Fibroblast of skin of left quadriceps (primary cell): ENCODE results near the gene S1PR3.

Experiments
- DNase-seq, 2 experiments: peaks; one replicate each; pipeline ENCODE4 v3.0.0-alpha.2; 2013; ENCODE audit warnings: low read depth in 2 of 2

Gene S1PR3

DNA sequence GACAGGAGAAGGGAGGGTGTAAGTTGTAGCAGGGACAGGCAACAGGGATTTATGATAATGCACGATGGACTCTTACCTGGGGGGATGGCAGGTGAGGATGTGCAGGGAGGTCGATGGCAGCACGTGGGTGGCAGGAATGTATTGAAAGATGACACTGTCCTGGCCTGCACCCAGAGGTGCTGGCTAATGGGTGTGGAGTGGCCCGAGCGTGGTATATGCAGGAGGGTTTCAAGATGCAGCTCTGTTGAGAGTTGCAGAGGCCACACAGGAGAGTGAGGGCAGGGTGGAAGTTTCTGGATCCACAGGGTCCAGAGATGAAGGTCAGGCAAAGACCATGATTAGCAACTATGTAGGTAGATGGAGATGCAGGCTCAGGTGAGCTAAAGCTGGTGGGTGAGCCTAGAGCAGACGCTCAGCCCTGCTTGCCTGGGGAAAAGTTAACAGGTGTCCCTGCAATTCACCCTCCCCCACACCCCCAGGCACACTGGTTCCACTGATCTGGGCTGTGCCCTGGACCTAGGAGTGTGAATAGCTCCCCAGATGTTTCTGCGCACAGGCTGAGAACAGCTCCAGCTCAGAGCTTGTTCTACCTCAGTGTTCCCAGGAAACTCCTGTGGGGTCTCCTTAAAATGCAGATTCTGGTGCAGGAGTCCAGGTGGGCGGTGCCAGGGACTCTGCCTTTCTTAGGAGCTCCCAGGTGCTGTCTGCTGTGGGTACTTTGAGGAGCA, 21.5 kb upstream of the S1PR3 start:
- DNase-seq = no peak

DNA sequence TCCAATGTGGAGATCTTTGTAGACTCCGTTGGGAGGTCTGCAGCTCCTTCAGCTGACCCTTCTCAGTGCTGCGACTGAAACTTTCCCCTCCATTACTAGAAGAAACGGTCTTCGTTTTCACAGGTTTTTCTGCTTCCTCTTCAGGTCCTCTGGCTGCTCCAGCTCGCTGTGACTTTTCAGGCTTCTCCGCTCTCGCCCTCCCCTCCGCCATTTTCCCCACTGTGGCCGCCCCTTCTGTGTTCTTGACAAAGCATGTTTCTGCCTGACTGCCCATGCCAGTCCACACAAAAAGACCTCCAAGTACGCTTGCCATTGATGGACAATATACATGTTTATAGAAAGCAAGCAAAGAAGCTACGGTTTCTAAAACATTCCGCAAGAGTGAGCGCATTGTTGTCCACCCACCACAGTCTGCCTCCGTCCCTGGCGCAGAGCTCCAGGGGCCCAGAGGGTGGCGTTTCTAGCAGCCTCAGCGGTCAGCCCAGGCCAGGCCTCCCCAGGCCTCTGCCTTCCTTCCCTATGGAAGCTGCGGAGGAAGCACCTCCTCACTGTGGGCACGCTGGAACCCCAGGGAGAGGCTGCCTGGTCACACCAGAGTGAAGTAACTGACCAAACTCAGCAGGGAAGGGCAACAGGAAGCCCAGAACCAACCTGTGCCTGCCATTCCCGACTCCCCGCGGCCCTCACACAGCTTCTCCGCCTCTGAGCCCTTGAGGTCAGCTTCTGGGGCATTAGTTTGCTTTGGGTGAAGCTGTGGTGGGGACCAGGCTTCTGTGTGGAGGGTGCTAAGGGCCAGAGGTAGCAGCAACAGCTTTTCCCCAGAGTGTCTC, 19.9 kb upstream of the S1PR3 start:
- no peak for DNase-seq

DNA sequence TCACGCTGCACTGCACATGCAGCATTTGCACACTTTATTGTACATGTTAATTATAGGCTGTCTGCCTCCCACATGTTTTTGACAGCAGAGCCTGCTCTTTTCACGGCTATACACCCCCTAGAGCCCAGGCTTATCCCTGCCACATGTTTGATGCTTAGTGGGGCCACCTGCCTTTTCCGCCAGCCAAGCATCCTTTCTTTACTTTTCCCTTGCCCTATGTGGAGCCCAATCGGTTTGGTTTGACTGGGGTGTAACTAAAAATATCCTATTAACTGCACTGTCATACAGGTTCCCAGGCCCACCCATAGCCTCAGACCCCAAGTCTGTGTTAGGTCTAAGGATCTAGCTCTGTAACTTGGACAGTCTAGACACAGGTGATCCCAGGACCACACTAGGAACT, 18.9 kb upstream of the S1PR3 start:
- no peak for DNase-seq

DNA sequence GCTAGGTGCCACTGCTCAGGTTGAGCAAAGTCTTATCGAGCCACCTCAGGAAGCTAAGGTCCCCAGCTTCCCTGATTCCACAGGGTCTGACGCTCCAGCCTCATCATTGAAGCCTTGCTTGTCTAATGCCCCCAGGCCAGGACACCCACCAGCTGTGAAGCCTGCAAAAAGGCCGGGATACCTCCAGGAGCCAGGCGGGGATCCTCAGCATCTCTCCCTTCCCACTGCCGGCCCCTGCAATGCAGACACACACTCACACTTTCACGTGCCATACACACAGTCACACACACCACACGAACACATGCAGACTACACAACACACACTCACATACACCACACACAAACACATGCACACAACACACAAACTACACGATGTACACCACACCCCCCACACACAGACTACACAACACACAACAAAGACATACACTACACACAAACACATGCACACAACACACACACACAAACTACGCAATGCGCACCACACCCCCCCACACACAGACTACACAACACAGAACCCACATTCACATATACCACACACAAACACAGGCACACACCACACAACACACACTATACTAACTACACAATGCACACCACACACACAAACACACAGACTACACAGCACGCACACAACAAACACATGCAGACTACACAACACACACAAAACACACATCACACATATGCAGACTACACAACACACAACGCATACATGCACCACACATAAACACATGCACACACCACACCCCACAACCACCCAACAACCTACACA, 17.8 kb upstream of the S1PR3 start:
- no peak for DNase-seq

DNA sequence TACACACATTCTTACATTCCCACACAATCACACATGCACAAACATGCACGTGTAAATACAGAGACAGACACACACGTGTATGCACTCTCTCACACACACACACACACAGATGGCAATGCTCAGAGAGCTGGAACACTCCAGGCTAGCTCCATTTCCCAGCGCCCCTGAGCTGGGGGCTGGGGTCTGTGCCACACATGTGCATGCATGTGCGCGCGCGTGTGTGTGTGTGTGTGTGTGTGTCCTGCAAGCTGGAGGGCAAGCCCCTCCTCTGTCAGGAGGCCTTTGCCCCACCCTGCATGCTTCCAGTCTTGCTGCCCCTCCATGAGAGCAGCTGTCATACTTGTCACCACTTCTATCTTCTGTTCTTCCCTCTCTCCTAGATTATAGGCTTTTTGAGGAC, 16.6 kb upstream of the S1PR3 start:
- DNase-seq = no peak

DNA sequence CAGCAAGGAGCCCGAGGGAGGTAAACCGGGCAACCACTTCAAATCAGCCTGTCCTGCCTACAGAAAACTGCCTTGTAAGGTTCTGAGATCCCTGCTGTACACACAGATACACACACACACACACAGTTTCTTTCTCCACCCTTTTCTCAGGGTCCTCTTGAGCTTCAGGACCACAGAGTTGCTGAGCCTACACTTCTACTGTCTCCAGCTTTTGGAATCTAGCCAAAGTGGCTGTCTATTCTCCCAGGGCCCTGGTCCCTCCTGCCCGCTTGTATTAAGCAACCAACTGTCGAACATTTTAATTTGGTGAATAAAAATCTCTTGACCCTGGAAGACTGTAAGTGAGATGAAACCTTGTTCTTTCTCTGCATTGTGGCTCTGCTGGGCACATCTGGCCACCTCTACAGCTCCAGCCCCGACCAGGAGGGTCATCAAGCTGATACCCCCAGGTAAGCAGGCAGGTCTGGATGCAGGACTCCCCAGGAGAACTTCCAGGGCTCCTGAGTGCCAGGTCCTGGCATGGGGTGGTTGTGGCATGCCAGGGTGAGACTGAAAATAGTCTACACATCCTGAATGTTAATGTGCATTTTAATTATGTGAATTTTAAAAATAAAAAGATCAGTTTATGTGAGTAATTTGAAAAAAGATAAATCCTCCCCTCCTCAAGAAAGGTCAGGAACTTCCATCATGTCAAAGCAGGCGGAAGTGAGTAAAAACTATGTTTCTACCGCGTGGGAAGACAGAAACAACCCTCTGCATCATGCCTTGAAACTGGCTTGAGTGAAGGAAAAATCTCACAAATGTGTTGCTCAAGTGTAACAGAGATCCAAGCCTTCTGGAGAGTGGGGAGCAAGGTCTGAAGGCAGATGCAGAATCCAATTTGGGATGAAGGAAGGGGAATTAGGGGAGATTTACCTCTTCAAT, 15.0 kb upstream of the S1PR3 start:
- no peak for DNase-seq

DNA sequence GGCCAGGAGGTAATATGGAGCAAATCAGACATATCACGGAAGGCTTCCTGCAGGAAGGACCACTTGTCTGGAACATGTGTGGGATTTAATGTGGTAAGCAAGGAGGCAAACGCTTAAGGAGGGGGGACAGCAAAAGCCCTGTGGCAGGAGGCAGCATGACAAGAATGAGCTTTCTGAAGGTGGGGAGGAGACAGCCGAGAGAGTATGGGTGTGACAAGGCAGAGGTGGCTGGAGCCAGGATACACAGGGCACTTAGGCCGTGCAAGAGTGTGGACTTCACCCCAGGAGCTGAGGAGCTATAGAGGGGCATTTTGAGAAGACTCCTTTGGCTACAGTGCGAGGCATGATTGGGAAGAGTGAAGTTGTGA, 14.4 kb upstream of the S1PR3 start:
- DNase-seq = no peak

DNA sequence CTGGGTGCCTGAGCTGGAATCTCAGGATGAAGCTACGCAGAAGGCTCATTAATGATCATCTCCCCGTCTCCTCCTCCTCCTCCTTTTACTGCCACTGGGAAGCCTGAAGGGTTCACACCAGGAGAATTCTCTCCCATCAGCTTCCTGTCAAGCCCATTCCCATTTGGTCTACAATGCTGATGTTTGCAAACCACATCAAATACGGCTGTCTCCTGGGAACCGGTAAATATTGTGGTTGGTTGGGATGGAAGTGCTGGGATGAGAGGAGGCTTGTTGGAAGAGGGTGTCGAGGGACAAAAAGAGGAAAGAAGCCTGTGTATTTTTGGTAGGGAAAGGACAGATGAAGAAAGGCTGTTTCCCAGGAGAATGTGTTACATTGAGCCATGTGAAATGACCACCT, 13.2 kb upstream of the S1PR3 start:
- no peak for DNase-seq

DNA sequence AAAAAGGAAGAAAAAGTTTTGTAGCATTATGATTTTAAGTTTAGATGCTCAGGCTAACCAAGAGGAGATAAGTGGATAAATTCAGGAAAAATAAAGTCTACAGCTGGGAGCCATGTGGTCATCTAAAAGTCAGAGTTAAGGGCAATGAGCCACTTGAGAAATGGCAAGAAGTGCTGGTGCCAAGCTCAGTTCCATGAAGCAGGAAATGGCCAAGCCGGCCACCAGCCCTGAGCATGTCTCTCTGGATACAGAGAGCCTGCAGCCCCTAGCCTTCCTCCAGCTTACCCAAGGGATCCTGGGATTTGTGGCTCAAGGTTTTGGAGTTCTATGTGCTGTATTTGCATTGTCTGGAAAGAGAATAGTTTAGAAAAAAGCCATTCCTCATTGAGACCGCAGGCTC, 12.2 kb upstream of the S1PR3 start:
- no peak for DNase-seq

DNA sequence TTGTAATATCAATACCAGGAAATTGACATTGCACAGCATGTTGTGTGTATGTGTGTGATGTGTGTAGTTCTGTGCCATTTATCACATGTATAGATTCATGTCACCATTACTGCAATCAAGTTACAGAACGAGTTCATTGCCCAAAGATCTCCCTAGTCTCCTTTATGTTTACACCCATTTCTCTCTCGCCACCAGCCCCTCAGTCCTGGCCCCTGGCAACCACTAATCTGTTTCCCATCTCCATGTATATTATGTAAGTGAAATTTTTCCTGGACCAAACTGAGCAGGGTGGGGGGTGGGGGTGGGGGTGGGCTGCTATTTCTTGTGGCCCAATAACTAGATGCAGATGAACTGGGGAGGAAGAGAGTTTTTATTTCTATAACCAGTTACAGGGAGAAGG, 11.5 kb upstream of the S1PR3 start:
- DNase-seq = no peak

DNA sequence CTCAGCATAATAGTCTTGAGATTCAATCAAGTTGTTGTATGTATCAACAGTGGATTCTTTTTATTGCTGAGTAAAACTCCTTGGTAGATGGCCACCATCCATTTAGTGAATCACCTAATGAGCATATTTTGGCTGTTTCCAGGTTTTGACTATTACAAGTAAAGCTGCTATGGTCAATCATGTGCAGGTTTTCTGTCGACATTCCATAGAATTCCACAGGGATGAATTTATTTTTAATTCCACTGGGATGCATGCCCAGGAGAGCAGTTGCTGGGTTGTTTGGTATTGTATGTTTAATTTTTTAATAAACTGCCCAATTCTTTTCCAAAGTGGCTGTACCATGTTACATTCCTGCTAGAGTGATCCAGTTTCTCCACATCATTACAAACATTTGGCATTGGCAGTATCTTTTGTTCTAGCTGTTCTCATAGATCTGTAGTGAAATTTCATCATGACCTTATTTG, 10.5 kb upstream of the S1PR3 start:
- peak; percentile 77 to 81 for DNase-seq

DNA sequence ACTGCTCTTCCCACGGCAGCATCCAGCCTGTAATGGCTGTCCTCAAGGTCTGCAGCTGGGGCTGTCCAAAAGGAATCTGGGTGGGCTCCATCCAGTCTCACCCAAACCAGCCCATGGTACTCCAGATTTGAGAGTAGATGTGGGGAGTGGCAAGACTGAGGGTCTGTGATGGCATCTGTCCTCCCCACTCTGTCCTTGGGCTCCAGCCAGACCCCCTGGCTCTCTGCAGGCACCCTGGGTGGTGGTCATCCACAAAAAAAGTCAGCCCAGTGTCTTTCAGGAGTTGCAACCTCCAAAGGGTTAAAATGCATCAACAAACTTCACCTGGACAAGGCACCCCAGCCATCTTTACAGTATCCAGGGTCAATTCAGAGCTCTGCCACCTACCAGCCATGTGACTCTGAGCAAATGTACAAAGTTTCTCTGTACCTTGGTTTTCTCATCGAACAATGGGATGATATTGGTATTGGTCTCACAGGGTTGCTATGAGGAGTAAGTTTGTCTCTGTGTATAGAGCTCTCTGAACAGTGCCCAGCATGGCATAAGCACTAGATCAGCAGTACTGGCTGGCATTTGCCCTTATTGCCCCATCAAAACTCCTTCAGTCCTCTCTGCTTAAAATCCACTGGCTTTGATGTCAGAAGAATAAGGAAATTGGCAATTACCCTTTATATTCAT, 7.3 kb upstream of the S1PR3 start:
- DNase-seq = no peak

DNA sequence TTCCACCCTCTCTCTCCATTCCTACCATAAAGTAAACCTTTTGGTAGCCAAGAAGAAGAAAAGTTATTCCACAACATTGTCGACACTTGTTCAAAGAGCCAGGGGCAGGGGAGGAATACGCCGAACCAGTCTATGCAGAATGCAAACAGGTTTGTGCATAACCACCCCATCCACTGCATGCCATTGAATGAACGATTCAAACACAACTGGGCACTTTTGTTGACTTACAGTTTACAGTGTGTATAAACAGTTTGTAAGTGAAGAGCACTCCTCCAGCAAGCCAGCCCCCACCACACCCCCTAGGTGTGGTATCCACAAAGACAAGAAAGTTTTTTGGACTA, 6.8 kb upstream of the S1PR3 start:
- no peak for DNase-seq

DNA sequence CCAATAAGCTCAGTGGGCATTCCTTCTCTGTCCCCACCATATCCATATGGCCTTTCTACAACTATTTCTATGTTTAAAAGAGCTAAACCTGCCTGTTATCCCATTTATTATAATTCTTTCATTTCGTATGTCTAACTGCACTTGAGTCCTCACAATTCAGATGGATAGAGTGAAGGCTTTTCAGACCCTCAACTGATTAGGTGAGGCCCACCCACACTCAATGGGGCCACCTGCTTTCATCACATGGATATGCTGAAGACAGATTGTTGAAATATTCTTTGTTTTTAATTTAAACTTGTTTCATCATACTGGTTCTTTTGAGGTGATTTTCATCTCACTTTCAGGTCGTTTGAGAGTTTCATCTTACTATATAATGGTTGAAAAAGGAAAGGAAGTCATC, 5.7 kb upstream of the S1PR3 start:
- no peak for DNase-seq

DNA sequence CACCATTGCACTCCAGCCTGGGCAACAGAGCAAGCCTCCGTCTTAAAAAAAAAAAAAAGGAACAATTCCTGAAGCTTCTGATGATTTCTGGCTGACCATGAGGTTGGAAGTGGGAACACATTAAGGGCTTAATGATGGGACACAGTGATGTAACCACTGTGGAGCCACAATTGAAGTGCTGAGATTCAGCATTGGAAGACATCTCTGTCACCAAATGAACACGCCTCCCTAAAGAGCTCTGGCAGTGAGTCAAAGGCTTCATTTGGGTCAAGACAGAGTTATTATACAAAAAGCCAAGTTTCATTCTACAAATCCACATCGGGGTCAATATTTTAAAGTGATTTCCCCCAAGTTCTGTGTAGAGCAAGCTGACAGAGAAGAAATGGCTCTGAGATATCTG, 4.5 kb upstream of the S1PR3 start:
- DNase-seq = no peak

DNA sequence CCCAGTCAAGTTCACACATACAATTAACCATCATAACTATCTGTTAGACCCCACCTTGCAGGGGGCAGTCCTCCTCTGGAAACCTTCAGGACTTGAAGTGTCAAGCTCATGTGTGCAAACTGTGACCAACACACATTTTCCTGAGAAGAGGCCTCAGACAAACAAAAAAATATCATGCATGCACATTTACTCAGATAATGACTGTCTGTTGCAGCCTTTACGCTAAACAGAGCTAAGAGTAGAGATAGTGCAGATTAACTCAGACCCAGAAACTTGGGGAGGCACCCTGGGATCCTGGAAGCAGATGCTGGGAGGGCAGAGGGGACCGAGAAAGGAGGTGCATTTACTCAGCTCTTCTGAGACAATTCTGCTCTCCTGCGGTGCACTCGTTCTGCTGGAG, 3.6 kb upstream of the S1PR3 start:
- DNase-seq = no peak

DNA sequence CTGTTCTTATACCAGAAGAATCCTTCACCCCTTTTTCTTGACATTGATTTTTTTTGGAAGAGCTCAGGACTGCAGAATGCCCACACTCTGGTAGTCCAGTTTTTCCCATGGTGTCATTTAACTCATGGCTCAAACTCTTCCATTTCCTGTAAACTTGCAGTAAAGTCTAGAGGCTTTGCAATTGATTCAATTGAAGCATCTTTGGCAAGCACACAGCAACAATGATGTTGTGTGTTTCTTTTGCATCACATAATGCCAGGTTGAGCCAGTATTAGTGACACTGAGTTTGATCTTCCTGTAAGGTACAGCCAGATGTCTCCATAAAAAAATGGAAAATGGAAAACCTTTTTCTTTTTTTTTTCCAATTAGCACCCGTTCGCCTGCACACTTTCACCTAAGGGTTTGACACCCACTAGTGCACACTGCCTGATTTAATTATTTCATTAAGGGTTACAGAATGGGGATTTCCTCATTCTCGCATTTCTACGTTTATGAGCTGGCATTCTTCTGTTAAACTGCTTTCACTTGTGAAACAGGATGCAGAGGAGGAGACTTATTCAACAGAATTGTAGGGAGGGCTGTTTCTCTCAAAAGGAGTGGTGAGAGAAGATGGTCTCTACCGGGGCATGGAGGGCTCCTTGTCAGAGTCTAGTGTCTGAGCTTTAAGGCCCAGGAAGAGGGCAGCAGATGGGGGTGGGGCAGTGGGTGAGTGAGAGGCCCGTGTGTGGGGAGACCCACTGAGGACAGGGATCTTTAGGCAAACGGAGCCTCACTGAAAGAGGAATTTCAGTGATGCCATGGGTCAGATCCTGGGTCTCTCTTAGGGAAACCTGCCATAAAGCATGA, 2.2 kb upstream of the S1PR3 start:
- DNase-seq = peak; percentile 46 to 49

DNA sequence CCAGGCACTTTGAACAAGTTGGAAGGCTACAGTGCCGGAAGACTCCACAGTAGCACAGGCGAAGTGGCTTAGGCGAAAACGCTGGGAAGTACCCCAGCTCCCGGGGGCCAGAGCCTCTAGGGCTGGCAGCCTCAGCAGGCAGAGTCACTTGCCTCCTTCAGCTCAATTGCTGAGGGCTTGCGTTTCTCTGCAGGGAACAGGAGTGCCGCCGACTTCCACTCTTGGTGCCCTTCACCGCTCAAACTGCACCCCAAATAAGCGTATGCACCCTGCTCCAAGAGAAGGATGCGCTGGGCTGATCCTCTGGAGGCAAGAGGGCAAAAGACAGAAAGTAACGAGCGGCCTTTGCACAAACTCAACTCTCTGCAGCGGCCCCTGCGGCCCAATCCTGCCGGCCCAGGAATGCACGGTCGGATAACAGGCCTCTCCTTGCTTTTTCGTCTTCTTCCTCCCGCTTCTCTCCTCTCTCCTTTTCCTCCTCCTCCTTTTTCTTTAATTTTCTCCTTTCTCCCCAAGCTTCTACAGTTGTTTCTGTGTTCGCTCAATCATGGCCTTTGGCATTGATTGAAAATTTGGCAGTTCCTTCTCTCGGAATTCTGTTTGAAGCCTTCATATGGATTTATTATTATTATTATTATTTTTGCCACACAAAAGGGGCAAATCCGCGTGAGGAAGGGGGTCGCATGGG, 1.1 kb upstream of the S1PR3 start:
- DNase-seq = no peak

DNA sequence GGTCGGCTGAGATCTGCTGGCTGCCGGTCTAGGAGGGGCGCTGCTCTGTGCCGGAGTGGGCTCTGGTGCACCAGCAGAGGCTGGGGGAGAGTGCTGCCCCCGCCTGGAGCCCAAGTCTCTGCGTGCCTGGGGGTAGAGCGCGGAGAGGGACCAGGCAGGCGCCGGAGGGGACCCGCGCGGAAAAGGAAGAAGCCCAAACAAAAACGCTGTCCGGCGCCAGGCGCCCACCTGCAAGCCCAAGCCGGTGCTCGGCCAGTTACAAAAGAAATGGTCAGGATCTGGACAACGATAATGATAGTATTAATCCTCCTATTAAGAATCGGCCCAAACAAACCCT, 571 bp upstream of the S1PR3 start:
- DNase-seq = no peak

DNA sequence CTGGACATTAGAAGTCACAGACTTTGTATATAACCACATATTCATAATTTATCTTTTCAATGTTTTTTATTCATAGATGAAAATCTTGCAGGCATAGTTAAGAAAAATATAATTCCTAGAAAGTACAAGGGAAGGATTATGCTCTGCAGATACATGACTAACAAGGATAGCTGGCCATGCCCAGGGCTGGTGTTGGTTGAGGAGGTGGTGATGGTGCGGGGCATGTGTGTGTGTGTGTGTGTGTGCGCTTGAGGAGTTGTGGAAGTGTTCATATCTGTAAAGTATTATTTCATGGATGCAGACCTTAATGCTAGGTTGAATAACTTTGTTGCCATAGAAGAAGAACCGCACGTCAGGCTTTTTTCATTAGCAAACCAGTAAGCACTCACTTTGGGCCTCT, 1.3 kb downstream of the S1PR3 start:
- DNase-seq = no peak
